ENCODE measurements around the gene SIGLEC8.

DNA sequence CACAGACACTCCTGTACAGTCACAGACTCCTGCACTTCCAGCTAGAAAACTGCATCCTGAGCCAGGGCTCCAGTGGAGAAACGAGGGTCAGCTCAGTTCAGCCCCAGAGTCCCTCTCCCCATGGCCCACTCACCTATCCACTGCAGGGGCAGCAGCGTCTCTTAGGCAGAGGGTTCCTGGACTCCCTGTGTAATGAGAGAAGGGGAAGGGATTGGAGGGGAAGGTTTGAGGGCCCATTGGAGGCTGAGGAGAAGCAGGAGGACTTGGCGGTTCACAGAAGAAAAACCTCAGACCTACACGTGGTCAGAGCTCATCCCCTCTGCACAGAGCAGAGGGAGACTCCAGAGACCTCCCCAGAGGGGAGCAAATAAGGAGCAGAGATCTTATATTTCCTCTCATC is 10.9 kb upstream of the SIGLEC8 start:
- TF ChIP-seq, protein P1, sequence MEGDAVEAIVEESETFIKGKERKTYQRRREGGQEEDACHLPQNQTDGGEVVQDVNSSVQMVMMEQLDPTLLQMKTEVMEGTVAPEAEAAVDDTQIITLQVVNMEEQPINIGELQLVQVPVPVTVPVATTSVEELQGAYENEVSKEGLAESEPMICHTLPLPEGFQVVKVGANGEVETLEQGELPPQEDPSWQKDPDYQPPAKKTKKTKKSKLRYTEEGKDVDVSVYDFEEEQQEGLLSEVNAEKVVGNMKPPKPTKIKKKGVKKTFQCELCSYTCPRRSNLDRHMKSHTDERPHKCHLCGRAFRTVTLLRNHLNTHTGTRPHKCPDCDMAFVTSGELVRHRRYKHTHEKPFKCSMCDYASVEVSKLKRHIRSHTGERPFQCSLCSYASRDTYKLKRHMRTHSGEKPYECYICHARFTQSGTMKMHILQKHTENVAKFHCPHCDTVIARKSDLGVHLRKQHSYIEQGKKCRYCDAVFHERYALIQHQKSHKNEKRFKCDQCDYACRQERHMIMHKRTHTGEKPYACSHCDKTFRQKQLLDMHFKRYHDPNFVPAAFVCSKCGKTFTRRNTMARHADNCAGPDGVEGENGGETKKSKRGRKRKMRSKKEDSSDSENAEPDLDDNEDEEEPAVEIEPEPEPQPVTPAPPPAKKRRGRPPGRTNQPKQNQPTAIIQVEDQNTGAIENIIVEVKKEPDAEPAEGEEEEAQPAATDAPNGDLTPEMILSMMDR (IDR thresholded peaks at IDR 0.05): no peak
- TF ChIP-seq POLR2A (IDR thresholded peaks at IDR 0.05): no peak
